Stimulated activated CD4-positive, alpha-beta T cell treated with anti-CD3 and anti-CD28 coated beads, Interleukin-12 subunit alpha, Interleukin-12 subunit beta, amount 100 ng/mL, for 4 hours (primary cell): ENCODE data around the gene PRRC2C.
"Not testable (repeated sequence)": the region's sequence is repeated elsewhere in the genome, so short reads cannot be mapped to it uniquely, and the experiment has no call there.

Source experiments
- DNase-seq: peaks from one replicate; pipeline ENCODE4 v3.0.0-alpha.2; 2020

Gene PRRC2C

GRCh38 chr1:171590022-171590421 lies 104.7 kb downstream of the PRRC2C start:
- DNase-seq = no peak

GRCh38 chr1:171595324-171595723 lies 110.0 kb downstream of the PRRC2C start:
- DNase-seq = no peak

GRCh38 chr1:171596119-171596518 lies 110.8 kb downstream of the PRRC2C start:
- no peak for DNase-seq

GRCh38 chr1:171596705-171597104 lies 111.4 kb downstream of the PRRC2C start:
- no peak for DNase-seq

GRCh38 chr1:171597203-171597602 lies 111.9 kb downstream of the PRRC2C start:
- DNase-seq = no peak

DNA sequence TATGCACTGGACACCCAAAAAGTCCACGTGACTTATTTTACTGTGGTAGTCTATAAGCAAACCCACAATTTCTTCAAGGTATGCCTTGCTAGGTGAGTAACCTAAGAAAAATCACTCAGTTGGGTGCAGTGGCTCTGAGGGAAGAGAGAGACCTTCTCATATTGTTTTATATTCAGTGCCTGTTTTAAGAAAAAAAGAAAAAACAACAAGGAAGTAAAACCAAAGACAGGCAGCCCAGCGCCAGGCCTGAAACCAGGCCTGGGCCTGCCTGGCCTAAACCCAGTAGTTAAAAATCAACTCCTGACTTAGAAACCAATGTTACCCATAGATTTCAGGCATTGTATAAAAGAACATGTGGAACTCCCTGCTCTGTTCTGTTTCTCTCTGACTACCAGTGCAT lies 115.0 kb downstream of the PRRC2C start:
- DNase-seq = not testable (repeated sequence)

GRCh38 chr1:171600862-171601261 lies 115.5 kb downstream of the PRRC2C start:
- no peak for DNase-seq

GRCh38 chr1:171603042-171603441 lies 117.7 kb downstream of the PRRC2C start:
- DNase-seq = not testable (repeated sequence)

GRCh38 chr1:171606402-171606941 lies 121.1 kb downstream of the PRRC2C start:
- DNase-seq = no peak

DNA sequence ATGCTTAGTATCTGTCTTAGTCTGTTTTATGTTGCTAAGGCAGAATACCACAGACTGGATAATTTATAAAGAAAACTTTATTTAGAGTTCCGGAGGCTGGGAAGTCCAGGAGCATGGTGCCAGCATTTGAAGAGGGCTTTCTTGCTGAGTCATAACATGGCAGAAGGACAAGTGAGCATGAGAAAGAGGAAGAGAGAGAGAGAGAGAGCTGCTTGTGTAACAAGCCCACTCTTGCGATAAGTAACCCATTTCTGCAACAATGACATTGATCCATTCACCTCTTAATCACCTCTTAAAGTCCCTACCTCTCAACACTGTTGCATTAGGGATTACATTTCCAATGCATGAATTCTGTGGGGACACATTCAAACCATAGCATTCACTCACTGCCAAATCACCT lies 125.1 kb downstream of the PRRC2C start:
- DNase-seq = no peak

GRCh38 chr1:171611306-171611705 lies 126.0 kb downstream of the PRRC2C start:
- no peak for DNase-seq

DNA sequence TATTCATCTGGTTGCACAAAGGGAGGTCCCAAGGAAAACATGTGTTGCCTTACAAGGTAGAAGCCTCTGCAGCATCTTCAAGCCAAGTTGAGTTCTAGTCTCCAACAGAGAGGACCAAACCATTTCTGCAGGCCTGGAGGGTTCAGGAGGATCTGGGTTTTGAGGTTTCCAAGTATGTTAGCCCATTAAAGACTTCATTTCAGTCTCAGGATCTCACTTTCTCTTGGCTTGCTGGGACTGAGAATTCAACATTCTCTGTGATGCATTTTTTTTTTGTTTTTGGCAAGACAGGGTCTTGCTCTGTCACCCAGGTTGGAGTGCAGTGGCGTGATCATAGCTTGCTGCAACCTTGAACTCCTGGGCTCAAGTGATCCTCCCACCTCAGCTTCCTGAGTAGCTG lies 128.0 kb downstream of the PRRC2C start:
- no peak for DNase-seq

- DNase-seq = not testable (repeated sequence)
These were observed 130.0 kb downstream of the PRRC2C start for GRCh38 chr1:171615122-171615906.

- no peak for DNase-seq
These were observed 131.3 kb downstream of the PRRC2C start for GRCh38 chr1:171616586-171616985.

GRCh38 chr1:171622152-171622462 lies 136.8 kb downstream of the PRRC2C start, which contains the start of gene MYOCOS:
TSS of gene MYOCOS (plus strand) at chr1:171622243. CDS start at chr1:171623884, 1,641 bp downstream.
- DNase-seq = no peak

- no peak for DNase-seq
These were observed 138.5 kb downstream of the PRRC2C start for GRCh38 chr1:171623651-171624331.

- no peak for DNase-seq
These were observed 139.9 kb downstream of the PRRC2C start for GRCh38 chr1:171625225-171625624.

DNA sequence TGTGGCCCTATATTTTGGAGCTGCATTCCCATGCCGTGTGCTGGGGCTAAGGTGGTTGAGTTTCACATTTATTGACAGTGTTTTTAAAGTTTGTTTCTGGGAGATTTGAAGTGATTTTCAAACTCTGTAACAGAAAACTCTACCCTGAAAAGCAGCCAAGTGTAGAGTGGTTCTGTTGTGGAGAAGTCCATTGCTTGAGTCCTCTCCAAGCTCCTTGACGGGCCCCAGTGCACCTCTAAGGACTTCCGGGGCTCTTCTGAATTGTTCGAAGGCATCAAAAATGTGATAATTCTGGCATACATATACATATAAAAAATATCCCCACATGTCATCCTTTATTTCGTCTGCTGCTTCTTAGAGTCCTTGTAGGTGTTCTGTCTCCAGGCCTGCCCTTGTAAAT lies 141.7 kb downstream of the PRRC2C start:
- no peak for DNase-seq

- DNase-seq = no peak
These were observed 142.9 kb downstream of the PRRC2C start for GRCh38 chr1:171628225-171628624.

DNA sequence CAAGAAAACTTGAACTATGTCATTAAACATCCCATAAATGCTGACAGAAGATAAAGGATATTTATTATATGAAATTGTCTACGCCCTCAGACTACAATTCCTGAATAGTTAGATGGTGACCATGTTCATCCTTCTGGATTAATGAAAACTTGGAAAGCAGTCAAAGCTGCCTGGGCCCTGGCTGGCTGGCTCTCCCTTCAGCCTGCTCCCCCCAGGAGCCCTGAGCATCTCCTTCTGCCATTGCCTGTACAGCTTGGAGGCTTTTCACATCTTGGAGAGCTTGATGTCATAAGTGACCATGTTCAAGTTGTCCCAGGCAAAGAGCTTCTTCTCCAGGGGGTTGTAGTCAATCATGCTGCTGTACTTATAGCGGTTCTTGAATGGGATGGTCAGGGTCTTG lies 150.3 kb downstream of the PRRC2C start:
- no peak for DNase-seq

DNA sequence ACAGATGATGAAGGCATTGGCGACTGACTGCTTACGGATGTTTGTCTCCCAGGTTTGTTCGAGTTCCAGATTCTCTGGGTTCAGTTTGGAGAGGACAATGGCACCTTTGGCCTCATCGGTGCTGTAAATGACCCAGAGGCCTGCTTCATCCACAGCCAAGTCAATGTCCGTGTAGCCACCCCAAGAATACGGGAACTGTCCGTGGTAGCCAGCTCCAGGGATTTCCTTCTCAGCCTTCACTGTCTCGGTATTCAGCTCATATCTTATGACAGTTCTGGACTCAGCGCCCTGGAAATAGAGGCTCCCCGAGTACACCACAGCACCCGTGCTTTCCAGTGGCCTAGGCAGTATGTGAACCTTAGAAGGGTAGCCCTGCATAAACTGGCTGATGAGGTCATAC lies 150.8 kb downstream of the PRRC2C start:
- DNase-seq = no peak

DNA sequence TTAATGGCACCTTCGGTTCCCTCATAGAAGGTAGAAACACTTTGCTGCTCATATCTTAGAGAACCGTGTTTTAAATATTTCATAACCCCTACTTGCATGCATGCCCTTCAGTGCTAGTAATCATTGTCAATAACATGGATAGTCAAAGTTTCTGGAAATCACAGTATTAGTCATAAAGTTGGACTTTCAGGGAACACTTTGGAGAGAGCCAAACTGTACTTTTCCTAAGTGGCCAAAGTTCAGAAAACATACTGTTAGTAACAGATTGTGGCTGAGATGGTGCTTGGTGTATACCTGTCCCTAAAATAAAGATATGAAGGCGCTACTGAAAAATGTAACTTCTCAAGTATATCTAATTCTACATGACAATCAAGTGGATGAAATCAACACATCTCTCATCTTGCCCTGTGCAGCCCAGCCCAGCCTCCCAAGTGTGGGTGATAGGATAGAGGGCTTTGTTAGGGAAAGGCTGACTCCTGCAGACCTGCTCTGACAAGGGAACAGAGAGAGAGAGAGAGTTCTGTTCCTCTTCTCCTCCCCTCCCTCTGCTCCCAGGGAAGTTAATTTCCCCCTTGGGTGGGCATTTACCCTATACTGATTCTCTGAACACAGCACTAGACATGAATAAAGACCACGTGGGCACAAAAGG lies 152.7 kb downstream of the PRRC2C start:
- DNase-seq = no peak

- DNase-seq = no peak
These were observed 154.9 kb downstream of the PRRC2C start for GRCh38 chr1:171640225-171640624.
